HG03442 (cell line): Measurements from ENCODE around the gene PIH1D1.

ENCODE experiments used
- ATAC-seq: cut with Tn5 transposase; IDR thresholded peaks from one replicate; pipeline ENCODE4 v1.9.1; 2021; ENCODE audit warnings: mild to moderate bottlenecking, moderate library complexity; ENCODE audit not compliant: unreplicated experiment

The PIH1D1 gene

GRCh38 chr19:49451430-49452181 lies at the start of gene PIH1D1:
TSS of gene PIH1D1 (minus strand) at chr19:49451814. CDS start at chr19:49451574, 240 bp downstream.
- peak; percentile 47 for ATAC-seq

DNA sequence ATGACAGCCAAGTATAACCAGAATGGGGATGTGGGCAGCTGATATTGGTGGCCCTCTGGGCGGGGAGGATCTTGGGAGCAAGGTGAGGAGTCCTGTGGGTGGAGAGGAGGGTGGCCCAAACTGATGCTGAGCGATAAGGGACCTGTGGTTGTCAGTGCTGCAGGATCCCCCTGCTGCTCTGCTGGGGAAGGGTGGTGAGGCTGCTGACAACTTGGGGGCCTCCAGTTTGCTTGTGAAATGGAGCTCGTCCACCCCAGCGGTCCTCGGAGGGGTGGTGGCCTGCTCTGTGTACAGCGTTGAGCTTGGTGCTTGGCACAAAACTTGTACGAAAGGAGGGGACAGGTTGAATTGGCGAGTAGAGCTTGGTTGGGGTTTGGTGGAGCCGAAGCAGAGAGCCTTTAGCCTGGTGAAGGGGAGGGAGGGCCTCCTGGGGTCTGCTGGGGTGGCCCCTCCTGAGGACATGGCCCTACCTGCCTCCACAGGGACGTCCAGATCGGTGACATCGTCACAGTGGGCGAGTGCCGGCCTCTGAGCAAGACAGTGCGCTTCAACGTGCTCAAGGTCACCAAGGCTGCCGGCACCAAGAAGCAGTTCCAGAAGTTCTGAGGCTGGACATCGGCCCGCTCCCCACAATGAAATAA lies 47.5 kb upstream of the PIH1D1 start:
- no peak for ATAC-seq

- ATAC-seq: no peak
These were observed 46.9 kb upstream of the PIH1D1 start for GRCh38 chr19:49498475-49498874.

GRCh38 chr19:49497789-49498103 lies 46.1 kb upstream of the PIH1D1 start:
- no peak for ATAC-seq

GRCh38 chr19:49497047-49497788 lies 45.6 kb upstream of the PIH1D1 start:
- no peak for ATAC-seq

- no peak for ATAC-seq
These were observed 45.0 kb upstream of the PIH1D1 start for GRCh38 chr19:49496574-49497008.

GRCh38 chr19:49492573-49493405 lies 41.2 kb upstream of the PIH1D1 start:
- no peak for ATAC-seq

DNA sequence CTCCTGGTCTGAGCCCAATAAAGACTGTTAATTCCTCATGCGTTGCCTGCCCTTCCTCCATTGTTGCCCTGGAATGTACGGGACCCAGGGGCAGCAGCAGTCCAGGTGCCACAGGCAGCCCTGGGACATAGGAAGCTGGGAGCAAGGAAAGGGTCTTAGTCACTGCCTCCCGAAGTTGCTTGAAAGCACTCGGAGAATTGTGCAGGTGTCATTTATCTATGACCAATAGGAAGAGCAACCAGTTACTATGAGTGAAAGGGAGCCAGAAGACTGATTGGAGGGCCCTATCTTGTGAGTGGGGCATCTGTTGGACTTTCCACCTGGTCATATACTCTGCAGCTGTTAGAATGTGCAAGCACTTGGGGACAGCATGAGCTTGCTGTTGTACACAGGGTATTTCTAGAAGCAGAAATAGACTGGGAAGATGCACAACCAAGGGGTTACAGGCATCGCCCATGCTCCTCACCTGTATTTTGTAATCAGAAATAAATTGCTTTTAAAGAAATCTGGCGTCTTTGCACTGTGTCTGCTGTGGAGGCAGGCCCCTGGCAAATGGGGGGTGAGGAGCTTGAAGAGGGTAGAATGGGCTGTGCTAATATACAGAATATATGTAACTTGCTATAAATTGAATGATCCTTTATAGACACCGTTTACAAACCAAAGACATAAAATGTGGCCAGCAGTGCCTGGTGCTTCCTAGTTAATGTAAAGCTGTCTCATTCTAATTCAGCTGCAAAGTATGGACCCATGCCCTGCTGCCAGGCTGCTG lies 40.4 kb upstream of the PIH1D1 start:
- ATAC-seq: no peak

- ATAC-seq: no peak
These were observed 39.6 kb upstream of the PIH1D1 start for GRCh38 chr19:49491030-49491803.

DNA sequence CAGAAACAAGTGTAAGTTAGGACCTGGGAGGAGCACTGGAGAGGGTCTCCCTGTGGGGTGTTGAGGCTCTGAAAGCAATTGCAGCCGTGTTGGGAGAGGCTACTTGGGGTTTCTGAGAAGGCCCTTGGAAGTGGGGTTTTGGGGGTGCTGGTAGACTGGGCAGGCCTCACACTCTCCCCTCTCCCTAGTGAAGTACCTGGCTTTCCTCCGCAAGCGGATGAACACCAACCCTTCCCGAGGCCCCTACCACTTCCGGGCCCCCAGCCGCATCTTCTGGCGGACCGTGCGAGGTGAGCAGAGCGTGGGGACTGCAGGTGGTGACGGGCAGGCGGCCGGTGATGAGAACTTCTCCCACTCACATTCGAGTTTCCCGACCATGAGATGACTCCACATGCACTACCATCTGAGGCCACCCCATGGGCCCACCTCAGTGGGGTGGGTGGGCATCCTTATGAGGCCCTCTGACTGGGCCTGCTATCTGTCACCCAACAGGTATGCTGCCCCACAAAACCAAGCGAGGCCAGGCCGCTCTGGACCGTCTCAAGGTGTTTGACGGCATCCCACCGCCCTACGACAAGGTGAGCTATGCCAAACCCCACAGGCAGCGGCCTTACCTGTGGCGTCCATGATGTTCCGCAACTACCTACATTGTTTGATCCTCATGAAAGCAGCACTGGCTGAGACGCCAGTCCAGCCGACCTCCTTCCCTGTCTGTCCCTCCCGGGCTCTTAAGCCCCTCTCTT lies 38.8 kb upstream of the PIH1D1 start:
- ATAC-seq: no peak

DNA sequence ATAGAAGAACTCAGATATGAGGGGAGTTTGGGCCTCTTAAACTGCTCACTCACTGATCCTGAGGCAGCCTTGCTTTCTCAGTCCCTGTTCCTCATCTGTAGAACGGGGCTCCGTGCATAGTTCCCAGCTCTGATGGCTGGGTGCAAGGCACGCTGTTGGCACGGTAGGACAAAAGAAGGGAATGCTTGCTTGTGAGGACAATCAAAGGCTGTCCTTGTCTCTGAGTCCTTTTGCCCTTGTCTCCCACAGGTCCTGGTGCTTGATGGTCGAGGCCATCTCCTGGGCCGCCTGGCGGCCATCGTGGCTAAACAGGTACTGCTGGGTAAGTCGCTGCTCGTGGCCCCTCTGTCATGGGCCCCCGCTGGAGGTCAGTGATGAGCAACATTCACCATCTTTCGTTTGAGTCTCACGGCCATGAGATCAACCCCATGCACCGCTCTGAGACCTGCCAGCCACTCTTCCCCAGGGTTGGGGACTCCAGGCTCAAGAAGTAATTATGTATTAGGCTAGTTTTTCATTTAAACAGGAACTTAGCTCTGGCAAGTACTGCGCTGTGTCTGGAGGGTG lies 38.1 kb upstream of the PIH1D1 start:
- ATAC-seq: no peak

GRCh38 chr19:49488863-49489537 lies 37.4 kb upstream of the PIH1D1 start:
- no peak for ATAC-seq

GRCh38 chr19:49488046-49488862 lies 36.6 kb upstream of the PIH1D1 start:
- ATAC-seq: no peak

DNA sequence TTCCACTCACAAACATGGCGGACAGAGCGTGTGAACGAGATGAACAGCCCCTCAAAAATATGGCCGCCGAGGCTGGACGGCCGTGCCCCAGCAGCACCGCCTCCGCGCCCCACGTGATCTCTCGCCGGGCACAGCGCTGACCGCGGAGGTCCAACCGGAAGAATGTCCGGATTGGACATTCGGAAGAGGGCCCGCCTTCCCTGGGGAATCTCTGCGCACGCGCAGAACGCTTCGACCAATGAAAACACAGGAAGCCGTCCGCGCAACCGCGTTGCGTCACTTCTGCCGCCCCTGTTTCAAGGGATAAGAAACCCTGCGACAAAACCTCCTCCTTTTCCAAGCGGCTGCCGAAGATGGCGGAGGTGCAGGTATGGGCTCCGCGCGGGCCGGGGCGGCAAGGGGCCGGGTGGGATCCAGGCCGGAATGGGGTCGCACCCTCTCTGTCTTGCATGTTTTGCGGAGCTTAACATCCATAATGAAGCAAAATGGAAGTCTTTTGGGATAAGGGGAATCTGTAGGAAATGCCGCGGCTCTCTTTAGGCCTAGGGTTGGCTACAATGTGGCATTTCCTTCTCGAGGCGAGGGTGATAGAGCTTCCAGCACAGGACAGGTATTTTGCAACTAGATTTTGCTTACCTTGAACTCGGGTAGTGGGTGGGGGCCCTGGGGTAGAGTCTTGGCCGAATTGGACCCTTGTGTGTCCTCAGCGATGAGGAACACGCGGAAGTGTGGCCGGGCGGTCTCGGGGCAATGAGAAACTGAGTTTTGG lies 35.8 kb upstream of the PIH1D1 start, which contains the start of gene RPL13A:
Gene RPL13A (plus strand): TSS at position 332 of the 769 bp plus-strand sequence. CDS start 22 bp downstream, at position 354.
- ATAC-seq: peak; percentile 86

GRCh38 chr19:49486710-49487276 lies 35.2 kb upstream of the PIH1D1 start:
- ATAC-seq: no peak

- ATAC-seq: no peak
These were observed 34.6 kb upstream of the PIH1D1 start for GRCh38 chr19:49486232-49486631.
